HL-60 (cell line): ENCODE data around the gene GPX3.
A peak's percentile ranks its signal among the peaks of the same experiment; 100 is the strongest.

Experiments
- DNase-seq, 2 experiments: peaks; one replicate each; pipeline ENCODE4 v3.0.0-alpha.2; 2010 to 2020; ENCODE audit warnings: low read depth in 1 of 2, low spot score in 1 of 2
- H3K27ac ChIP-seq: fragments of 250-450 bp; sonication (Bioruptor Pico); replicated peaks from 2 replicates; pipeline ENCODE4 v1.5.1; 2020; ENCODE audit warnings: mild to moderate bottlenecking, moderate library complexity
- H3K27me3 ChIP-seq: fragments of 250-450 bp; sonication (Bioruptor Pico); 2 replicates; pipeline ENCODE4 v1.5.1; 2021; ENCODE audit warnings: mild to moderate bottlenecking, moderate library complexity; ENCODE audit not compliant: insufficient read depth, poor library complexity, severe bottlenecking
- H3K4me3 ChIP-seq: replicated peaks from 2 replicates; pipeline ENCODE4 v1.5.1; 2011; ENCODE audit warnings: mild to moderate bottlenecking, control low read depth, low read length; ENCODE audit not compliant: insufficient read depth
- CTCF ChIP-seq: IDR thresholded peaks from one replicate; pipeline ENCODE4 v1.5.1; 2011; ENCODE audit warnings: low read length, control low read depth, inconsistent platforms; ENCODE audit not compliant: insufficient read depth
- GABPA ChIP-seq: IDR thresholded peaks from 2 replicates; pipeline ENCODE4 v1.6.1; 2012; ENCODE audit warnings: low read depth
- POLR2AphosphoS5 ChIP-seq: IDR thresholded peaks from 2 replicates; pipeline ENCODE4 v1.6.1; 2012; ENCODE audit warnings: low read depth
- REST ChIP-seq: IDR thresholded peaks from 2 replicates; pipeline ENCODE4 v1.6.1; 2012; ENCODE audit warnings: low read depth; ENCODE audit not compliant: insufficient replicate concordance
- SPI1 ChIP-seq: IDR thresholded peaks from 2 replicates; pipeline ENCODE4 v1.6.1; 2012; ENCODE audit warnings: low read depth, mild to moderate bottlenecking, borderline replicate concordance

The GPX3 gene

GRCh38 chr5:151062405-151063141 lies 42.2 kb downstream of the GPX3 start:
- no peaks in the 10 kb centered on the region for H3K27me3 ChIP-seq
- H3K4me3 ChIP-seq: no peak overlapping the region
- TF ChIP-seq SPI1 (no peak), GABPA (no peak), REST (no peak), CTCF (no peak), POLR2AphosphoS5 (no peak)
- peak overlapping the region; percentile 56 for H3K27ac ChIP-seq
- no peak for DNase-seq

GRCh38 chr5:151063142-151063989 lies 43.0 kb downstream of the GPX3 start:
- H3K4me3 ChIP-seq: no peak overlapping the region
- peak overlapping the region; percentile 56 for H3K27ac ChIP-seq
- peak in 1 of 2 experiments; percentile 35 for DNase-seq
- H3K27me3 ChIP-seq: no peaks in the 10 kb centered on the region
- no peak for TF ChIP-seq POLR2AphosphoS5
- TF ChIP-seq GABPA: no peak
- TF ChIP-seq CTCF: no peak
- no peak for TF ChIP-seq SPI1
- no peak for TF ChIP-seq REST

- DNase-seq: no peak
- Histone ChIP-seq H3K27ac (no peak overlapping the region), H3K27me3 (no peaks in the 10 kb centered on the region), H3K4me3 (no peak overlapping the region)
- TF ChIP-seq POLR2AphosphoS5 (no peak), SPI1 (no peak), GABPA (no peak), CTCF (no peak), REST (no peak)
Observed at GRCh38 chr5:151064916-151065499, 44.6 kb downstream of the GPX3 start.
